ENCODE results near the gene CEP68. TPM values are rescaled to one million over a fixed set of nuclear protein-coding genes. Genes with fewer than 3 reads are reported as not detected.

CEP68 gene
- polyA plus RNA-seq, 1 experiment: 11.7 TPM

- TF ChIP-seq CTCF (IDR thresholded peaks at IDR 0.05; ENCODE audit: insufficient read depth, low read depth, low read length): no peak
- DNase-seq (ENCODE audit: low read depth): no peak
- no peak overlapping the region for H3K4me3 ChIP-seq (ENCODE audit: low read depth, low read length)
- no peaks in the 10 kb centered on the region for H3K27me3 ChIP-seq (ENCODE audit: control insufficient read depth, insufficient read depth, low read length)
- POLR2A ChIA-PET: no interaction called here
- CTCF ChIA-PET: interaction anchor here (1.9 kb wide), 1 partner anchor 107 kb away, joined by 7 read pairs; no protein-coding TSS in a partner anchor
- peaks cover 8% of the 10 kb centered on the region for H3K36me3 ChIP-seq (ENCODE audit: control insufficient read depth, insufficient read depth, low read length)
Measured at GRCh38 chr2:65025453-65026123, 30.6 kb upstream of the CEP68 start.

- peaks cover 4% of the 10 kb centered on the region; the same call in 1 of the 2 replicates for H3K36me3 ChIP-seq (ENCODE audit: control insufficient read depth, insufficient read depth, low read length)
- no peak overlapping the region for H3K4me3 ChIP-seq (ENCODE audit: low read depth, low read length)
- no peak for DNase-seq (ENCODE audit: low read depth)
- CTCF ChIA-PET: interaction anchor here (1.9 kb wide), 1 partner anchor 108 kb away, joined by 7 read pairs; no protein-coding TSS in a partner anchor
- no peaks in the 10 kb centered on the region for H3K27me3 ChIP-seq (ENCODE audit: control insufficient read depth, insufficient read depth, low read length)
- POLR2A ChIA-PET: no interaction called here
- no peak for TF ChIP-seq CTCF (IDR thresholded peaks at IDR 0.05; ENCODE audit: insufficient read depth, low read depth, low read length)
Measured at GRCh38 chr2:65026154-65026553, 30.1 kb upstream of the CEP68 start.

- POLR2A ChIA-PET: no interaction called here
Measured at GRCh38 chr2:65026704-65027464, 29.3 kb upstream of the CEP68 start.

GRCh38 chr2:65027616-65028244 lies 28.5 kb upstream of the CEP68 start:
- no peak for DNase-seq (ENCODE audit: low read depth)
- Histone ChIP-seq H3K27me3 (ENCODE audit: control insufficient read depth, insufficient read depth, low read length) (0 out of 2 replicates have a peak, but pooled peaks cover 1% of the 10 kb centered on the region), H3K4me3 (ENCODE audit: low read depth, low read length) (no peak overlapping the region), H3K36me3 (ENCODE audit: control insufficient read depth, insufficient read depth, low read length) (no peaks in the 10 kb centered on the region)
- ChIA-PET POLR2A (no interaction called here), CTCF (interaction anchor here (13.6 kb wide), 1 partner anchor 111 kb away, joined by 147 read pairs; no protein-coding TSS in a partner anchor)
- no peak for TF ChIP-seq CTCF (IDR thresholded peaks at IDR 0.05; ENCODE audit: insufficient read depth, low read depth, low read length)

More at GRCh38 chr2:65026704-65027464, 29.3 kb upstream of the CEP68 start:
- CTCF ChIA-PET: interaction anchor here (13.6 kb wide), 1 partner anchor 110 kb away, joined by 147 read pairs; no protein-coding TSS in a partner anchor
- TF ChIP-seq CTCF (IDR thresholded peaks at IDR 0.05; ENCODE audit: insufficient read depth, low read depth, low read length): no peak
- Histone ChIP-seq H3K4me3 (ENCODE audit: low read depth, low read length) (no peak overlapping the region), H3K27me3 (ENCODE audit: control insufficient read depth, insufficient read depth, low read length) (0 out of 2 replicates have a peak, but pooled peaks cover 1% of the 10 kb centered on the region), H3K36me3 (ENCODE audit: control insufficient read depth, insufficient read depth, low read length) (no peaks in the 10 kb centered on the region)
- no peak for DNase-seq (ENCODE audit: low read depth)
